WI38 (cell line): ENCODE measurements around the gene PLD6.
"Not testable (repeated sequence)": the region's sequence is repeated elsewhere in the genome, so short reads cannot be mapped to it uniquely, and the experiment has no call there.

Experiments used
- H3K4me3 ChIP-seq: 2 replicates; pipeline ENCODE4 v1.5.1; 2011; ENCODE audit warnings: low read depth, mild to moderate bottlenecking, control low read depth, low read length
- CTCF ChIP-seq: IDR thresholded peaks from 2 replicates; pipeline ENCODE4 v1.5.1; 2012; ENCODE audit warnings: low read depth, mild to moderate bottlenecking, control low read depth, low read length

PLD6 gene

GRCh38 chr17:17186551-17187505 is 19.3 kb downstream of the PLD6 start:
- no peak for TF ChIP-seq CTCF
- H3K4me3 ChIP-seq = no peak overlapping the region

GRCh38 chr17:17186051-17186450 is 20.1 kb downstream of the PLD6 start:
- H3K4me3 ChIP-seq = no peak overlapping the region
- TF ChIP-seq CTCF = no peak

GRCh38 chr17:17184985-17185757 is 21.0 kb downstream of the PLD6 start:
- not testable (repeated sequence) for H3K4me3 ChIP-seq

- no peak overlapping the region for H3K4me3 ChIP-seq
- TF ChIP-seq CTCF = no peak
These were observed 22.4 kb downstream of the PLD6 start for GRCh38 chr17:17183744-17184143.

- no peak overlapping the region for H3K4me3 ChIP-seq
- no peak for TF ChIP-seq CTCF
These were observed 23.5 kb downstream of the PLD6 start for GRCh38 chr17:17182598-17183136.

GRCh38 chr17:17181666-17182597 is 24.2 kb downstream of the PLD6 start:
- no peak overlapping the region for H3K4me3 ChIP-seq
- no peak for TF ChIP-seq CTCF
